ENCODE results near the gene GPR62.

DNA sequence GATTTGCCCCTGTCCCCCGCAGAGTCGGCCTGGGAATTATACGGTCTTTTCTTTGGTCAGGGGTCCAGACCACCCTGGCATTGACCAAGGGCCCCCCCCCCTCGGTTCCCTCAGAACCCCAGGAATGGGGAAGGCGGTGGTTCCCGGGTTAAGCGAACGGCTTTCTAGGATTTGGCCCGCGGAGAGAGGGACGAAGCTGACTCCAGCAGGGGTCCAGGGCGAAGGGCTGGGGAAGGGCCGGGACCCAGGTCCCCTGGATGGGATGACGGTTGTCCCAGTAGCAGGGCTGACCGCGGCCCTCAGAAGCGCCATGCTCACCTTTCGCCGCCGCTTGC is 13.8 kb upstream of the GPR62 start:
- TF ChIP-seq, protein P1, sequence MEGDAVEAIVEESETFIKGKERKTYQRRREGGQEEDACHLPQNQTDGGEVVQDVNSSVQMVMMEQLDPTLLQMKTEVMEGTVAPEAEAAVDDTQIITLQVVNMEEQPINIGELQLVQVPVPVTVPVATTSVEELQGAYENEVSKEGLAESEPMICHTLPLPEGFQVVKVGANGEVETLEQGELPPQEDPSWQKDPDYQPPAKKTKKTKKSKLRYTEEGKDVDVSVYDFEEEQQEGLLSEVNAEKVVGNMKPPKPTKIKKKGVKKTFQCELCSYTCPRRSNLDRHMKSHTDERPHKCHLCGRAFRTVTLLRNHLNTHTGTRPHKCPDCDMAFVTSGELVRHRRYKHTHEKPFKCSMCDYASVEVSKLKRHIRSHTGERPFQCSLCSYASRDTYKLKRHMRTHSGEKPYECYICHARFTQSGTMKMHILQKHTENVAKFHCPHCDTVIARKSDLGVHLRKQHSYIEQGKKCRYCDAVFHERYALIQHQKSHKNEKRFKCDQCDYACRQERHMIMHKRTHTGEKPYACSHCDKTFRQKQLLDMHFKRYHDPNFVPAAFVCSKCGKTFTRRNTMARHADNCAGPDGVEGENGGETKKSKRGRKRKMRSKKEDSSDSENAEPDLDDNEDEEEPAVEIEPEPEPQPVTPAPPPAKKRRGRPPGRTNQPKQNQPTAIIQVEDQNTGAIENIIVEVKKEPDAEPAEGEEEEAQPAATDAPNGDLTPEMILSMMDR (IDR thresholded peaks at IDR 0.05) = no peak
- no peak for TF ChIP-seq POLR2A (IDR thresholded peaks at IDR 0.05)
- TF ChIP-seq EP300 (IDR thresholded peaks at IDR 0.05) = no peak
